Neural progenitor cell (in vitro differentiated cells): ENCODE measurements around the gene KIAA0753. TPM values are rescaled to one million over a fixed set of nuclear protein-coding genes. Genes with fewer than 3 reads are reported as not detected.

Experiments used
- DNase-seq: peaks from one replicate; pipeline ENCODE4 v3.0.0-alpha.2; 2016; ENCODE audit warnings: low spot score
- H2AFZ ChIP-seq: fragments of 200-600 bp; sonication (generic); replicated peaks from 2 replicates; pipeline ENCODE4 v1.6.1; 2016; ENCODE audit warnings: antibody characterized with exemption
- H3F3A ChIP-seq: fragments of 200-600 bp; sonication (generic); 2 replicates; pipeline ENCODE4 v1.6.1; 2016; ENCODE audit warnings: antibody characterized with exemption, low read depth
- H3K27ac ChIP-seq: fragments of 200-600 bp; sonication (generic); 2 replicates; pipeline ENCODE4 v1.5.1; 2016; ENCODE audit warnings: mild to moderate bottlenecking
- H3K27me3 ChIP-seq: fragments of 200-600 bp; sonication (generic); 2 replicates; pipeline ENCODE4 v1.6.1; 2016; ENCODE audit warnings: mild to moderate bottlenecking, moderate library complexity
- H3K36me3 ChIP-seq: fragments of 200-600 bp; sonication (generic); 2 replicates; pipeline ENCODE4 v1.5.1; 2016
- H3K4me1 ChIP-seq: fragments of 200-600 bp; sonication (generic); 2 replicates; pipeline ENCODE4 v1.6.1; 2016; ENCODE audit warnings: mixed run types
- H3K4me2 ChIP-seq: fragments of 200-600 bp; sonication (generic); 2 replicates; pipeline ENCODE4 v1.6.1; 2016
- H3K4me3 ChIP-seq: fragments of 200-600 bp; sonication (generic); 2 replicates; pipeline ENCODE4 v1.5.1; 2016
- H3K79me2 ChIP-seq: fragments of 200-600 bp; sonication (generic); 2 replicates; pipeline ENCODE4 v1.6.1; 2016; ENCODE audit warnings: low read depth
- H3K9ac ChIP-seq: fragments of 200-600 bp; sonication (generic); 2 replicates; pipeline ENCODE4 v1.6.1; 2016
- H3K9me3 ChIP-seq: fragments of 200-600 bp; sonication (generic); 2 replicates; pipeline ENCODE4 v1.5.1; 2016; ENCODE audit warnings: low read depth
- H4K20me1 ChIP-seq: fragments of 200-600 bp; sonication (generic); 2 replicates; pipeline ENCODE4 v1.6.1; 2016; ENCODE audit warnings: low read depth
- H3K27ac Mint-ChIP-seq: 3 replicates; pipeline ENCODE4 v1.8.0; 2021; ENCODE audit warnings: mixed read lengths
- H3K27me3 Mint-ChIP-seq: 2 replicates; pipeline ENCODE4 v1.8.0; 2022; ENCODE audit warnings: low read depth, mild to moderate bottlenecking, inconsistent platforms, moderate library complexity, mixed read lengths; ENCODE audit not compliant: insufficient read depth
- H3K36me3 Mint-ChIP-seq: 3 replicates; pipeline ENCODE4 v1.8.0; 2021; ENCODE audit warnings: mixed read lengths
- H3K4me1 Mint-ChIP-seq: 3 replicates; pipeline ENCODE4 v1.8.0; 2021; ENCODE audit warnings: mixed read lengths
- H3K4me3 Mint-ChIP-seq: 3 replicates; pipeline ENCODE4 v1.8.0; 2021; ENCODE audit warnings: mild to moderate bottlenecking, moderate library complexity, mixed read lengths
- H3K9me3 Mint-ChIP-seq: 3 replicates; pipeline ENCODE4 v1.8.0; 2020; ENCODE audit warnings: mixed read lengths
- CTCF ChIP-seq: fragments of 200-600 bp; sonication (generic); IDR thresholded peaks from 2 replicates; pipeline ENCODE4 v1.5.1; 2017; ENCODE audit warnings: antibody characterized with exemption, mild to moderate bottlenecking
- EZH2 ChIP-seq: fragments of 200-600 bp; sonication (generic); IDR thresholded peaks from 2 replicates; pipeline ENCODE4 v1.6.1; 2017; ENCODE audit warnings: antibody characterized with exemption, mild to moderate bottlenecking, moderate library complexity
- EZH2phosphoT487 ChIP-seq: fragments of 200-600 bp; sonication (generic); IDR thresholded peaks from 2 replicates; pipeline ENCODE4 v1.6.1; 2017; ENCODE audit warnings: antibody characterized with exemption
- total RNA-seq: library from RNA; depleted of rRNA; stranded (reverse); fragments of >200 nt; gene quantifications from 2 replicates; pipeline ENCODE4 v1.2.3, GENCODE V29; 2015; ENCODE audit warnings: low replicate concordance

The KIAA0753 gene
- total RNA-seq, 1 donor from 2014 or later, result 24.1 TPM

DNA sequence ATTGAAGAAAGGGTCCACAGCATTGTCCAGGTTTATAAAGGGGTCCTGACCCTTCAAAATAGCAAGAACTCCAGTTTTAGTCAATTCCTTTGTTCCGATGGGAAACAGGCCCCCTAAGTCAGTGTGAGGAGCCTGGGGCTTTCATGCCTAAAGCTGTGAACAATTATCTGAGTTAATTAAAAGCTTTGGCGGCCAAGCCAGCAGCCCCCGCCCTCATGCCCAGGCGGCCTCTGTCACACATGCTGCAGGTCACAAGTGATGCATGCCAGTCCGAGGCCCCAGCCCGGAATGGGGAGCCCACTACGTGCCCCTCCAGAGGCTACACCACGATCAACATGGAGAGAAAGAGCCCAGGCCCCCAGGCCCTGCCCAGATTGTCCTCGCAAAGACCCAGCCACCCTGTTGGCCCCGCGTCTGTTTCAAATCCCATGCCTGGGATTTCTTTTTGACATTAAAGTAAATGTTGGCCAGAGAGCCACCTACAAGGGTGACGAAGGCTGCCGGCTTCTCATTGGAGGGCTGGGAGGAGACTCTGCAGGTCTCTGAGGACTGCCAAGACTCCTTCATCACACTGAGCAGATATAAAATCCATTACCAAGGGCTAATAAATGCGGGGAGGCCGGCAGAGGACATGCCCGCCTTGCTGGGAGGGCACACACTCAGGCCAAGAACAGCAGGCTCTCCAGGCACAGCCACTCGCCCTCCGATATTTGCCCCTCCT lies 69.6 kb downstream of the KIAA0753 start:
- no peak overlapping the region for H3K9ac ChIP-seq
- no peaks in the 10 kb centered on the region for H3K79me2 ChIP-seq
- H3F3A ChIP-seq, result peaks cover 55% of the 10 kb centered on the region
- DNase-seq, result peak; percentile 87
- H3K4me1 Mint-ChIP-seq, result peaks cover 51% of the 10 kb centered on the region
- peaks cover 45% of the 10 kb centered on the region for H3K4me1 ChIP-seq
- peak overlapping the region; percentile 0 for H3K4me3 Mint-ChIP-seq
- no peak overlapping the region for H3K4me3 ChIP-seq
- peak overlapping the region; percentile 78 for H3K27ac ChIP-seq
- no peaks in the 10 kb centered on the region for H3K36me3 ChIP-seq
- peak overlapping the region; percentile 51 for H3K4me2 ChIP-seq
- no peak overlapping the region for H2AFZ ChIP-seq
- H3K27me3 Mint-ChIP-seq, result peaks cover 5% of the 10 kb centered on the region
- H3K27ac Mint-ChIP-seq, result no peak overlapping the region
- no peaks in the 10 kb centered on the region for H3K9me3 ChIP-seq
- peaks cover 11% of the 10 kb centered on the region for H3K36me3 Mint-ChIP-seq
- no peaks in the 10 kb centered on the region for H3K27me3 ChIP-seq
- TF ChIP-seq EZH2, result no peak
- no peak for TF ChIP-seq EZH2phosphoT487
- no peak for TF ChIP-seq CTCF
- H4K20me1 ChIP-seq, result no peaks in the 10 kb centered on the region
- H3K9me3 Mint-ChIP-seq, result no peaks in the 10 kb centered on the region

DNA sequence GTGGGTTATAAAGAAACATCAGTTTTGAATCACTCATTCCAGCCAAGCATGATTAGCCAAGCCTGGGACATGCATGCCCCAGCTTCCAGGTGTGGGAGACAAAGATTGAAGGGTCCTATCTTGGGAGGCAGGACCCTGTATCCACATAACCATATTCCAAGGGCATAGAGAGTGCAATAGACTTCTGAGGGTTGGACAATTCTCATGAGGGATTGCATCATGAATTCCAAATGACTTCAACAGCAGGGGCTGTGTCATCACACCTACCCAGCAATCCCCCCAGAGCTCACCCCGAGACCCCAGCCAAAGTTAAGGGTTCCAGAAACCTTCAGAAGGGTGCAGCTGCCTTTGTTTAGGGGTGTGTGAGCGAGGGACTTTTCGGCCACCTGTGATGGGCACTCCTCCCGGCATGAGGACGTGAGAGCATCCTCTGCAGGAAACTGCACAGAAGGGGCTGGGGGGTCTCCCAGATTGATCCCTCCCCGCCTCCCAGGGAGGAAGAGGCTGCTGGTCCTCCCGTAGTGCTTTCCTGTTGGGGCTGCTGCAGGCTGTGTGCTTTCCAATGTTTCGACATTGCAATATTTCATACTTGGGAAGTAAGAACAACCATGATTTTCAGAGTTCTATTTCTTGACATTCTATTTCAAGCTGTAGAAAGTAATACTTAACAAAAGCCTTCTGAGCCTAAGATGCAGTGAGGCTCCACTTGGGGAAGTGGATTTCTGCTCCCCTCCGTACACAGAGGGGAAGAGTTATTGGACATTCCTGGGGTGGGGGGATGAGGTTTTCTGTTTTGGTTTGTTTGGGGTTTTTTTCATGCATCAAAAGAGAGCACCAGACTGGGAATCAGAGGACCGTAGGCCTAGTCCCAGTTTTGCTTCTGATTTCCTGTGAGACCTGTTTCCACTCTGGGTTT lies 70.9 kb downstream of the KIAA0753 start:
- Mint-ChIP-seq H3K4me3 (no peak overlapping the region), H3K27me3 (peaks cover 5% of the 10 kb centered on the region), H3K27ac (peak overlapping the region; percentile 81), H3K36me3 (peaks cover 9% of the 10 kb centered on the region), H3K4me1 (peaks cover 38% of the 10 kb centered on the region), H3K9me3 (no peaks in the 10 kb centered on the region)
- H3K27me3 ChIP-seq, result no peaks in the 10 kb centered on the region
- no peak overlapping the region for H2AFZ ChIP-seq
- no peak overlapping the region for H3K27ac ChIP-seq
- no peaks in the 10 kb centered on the region for H3K9me3 ChIP-seq
- H3F3A ChIP-seq, result peaks cover 55% of the 10 kb centered on the region
- no peak for DNase-seq
- no peaks in the 10 kb centered on the region for H3K79me2 ChIP-seq
- no peaks in the 10 kb centered on the region for H4K20me1 ChIP-seq
- H3K9ac ChIP-seq, result no peak overlapping the region
- peaks cover 34% of the 10 kb centered on the region for H3K4me1 ChIP-seq
- H3K4me2 ChIP-seq, result no peak overlapping the region
- no peak for TF ChIP-seq EZH2phosphoT487
- no peak for TF ChIP-seq EZH2
- no peak for TF ChIP-seq CTCF
- no peak overlapping the region for H3K4me3 ChIP-seq
- H3K36me3 ChIP-seq, result no peaks in the 10 kb centered on the region

DNA sequence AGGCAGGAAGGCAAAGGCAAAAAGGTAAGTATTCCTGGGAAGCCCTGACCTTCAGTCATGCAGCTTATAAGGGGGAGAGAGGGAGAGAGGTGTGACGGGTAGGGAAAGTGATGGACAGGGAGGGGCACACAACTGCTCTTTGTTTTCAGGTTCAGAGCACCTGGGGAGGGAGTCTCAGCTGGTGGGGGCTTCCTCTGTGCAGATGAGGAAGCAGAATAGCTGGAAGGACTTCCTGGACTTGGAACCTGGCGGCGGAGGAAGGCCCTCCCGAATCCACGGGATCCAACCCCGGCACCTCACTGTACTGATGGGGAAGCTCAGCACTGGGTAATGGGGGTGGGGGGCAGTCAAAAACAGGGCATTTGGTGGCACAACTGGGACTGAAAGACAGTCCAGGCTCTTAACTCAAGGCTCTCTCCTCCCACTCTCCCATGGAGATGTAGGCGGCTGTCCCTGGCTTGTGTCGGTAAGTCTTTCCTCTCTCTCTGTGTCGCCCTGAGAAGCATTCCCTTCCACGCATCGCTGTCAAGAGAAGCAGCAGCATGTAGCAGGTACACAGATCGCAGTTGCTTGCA lies 72.2 kb downstream of the KIAA0753 start:
- H3K9me3 Mint-ChIP-seq, result no peaks in the 10 kb centered on the region
- Histone ChIP-seq H3K4me2 (no peak overlapping the region), H3K9ac (no peak overlapping the region)

More for the DNA sequence above, 72.2 kb downstream of the KIAA0753 start:
- H3K4me3 Mint-ChIP-seq, result no peak overlapping the region
- peaks cover 6% of the 10 kb centered on the region for H3K36me3 Mint-ChIP-seq
- Histone ChIP-seq H3K79me2 (no peaks in the 10 kb centered on the region), H3K27ac (no peak overlapping the region), H2AFZ (no peak overlapping the region), H4K20me1 (no peaks in the 10 kb centered on the region), H3K36me3 (no peaks in the 10 kb centered on the region), H3K4me1 (peaks cover 33% of the 10 kb centered on the region), H3K27me3 (no peaks in the 10 kb centered on the region), H3K9me3 (no peaks in the 10 kb centered on the region), H3K4me3 (no peak overlapping the region), H3F3A (peaks cover 49% of the 10 kb centered on the region)
- TF ChIP-seq EZH2phosphoT487 (no peak), CTCF (no peak), EZH2 (no peak)
- peaks cover 37% of the 10 kb centered on the region for H3K4me1 Mint-ChIP-seq
- DNase-seq, result no peak
- peaks cover 5% of the 10 kb centered on the region for H3K27me3 Mint-ChIP-seq
- H3K27ac Mint-ChIP-seq, result peak overlapping the region; percentile 74
